ENCODE data around the gene FAM174C. TPM values are rescaled to one million over a fixed set of nuclear protein-coding genes. Genes with fewer than 3 reads are reported as not detected.

FAM174C gene
- polyA plus RNA-seq, 1 donor (not counting 4 experiments of a cell fraction or from before 2014, with no cell fraction given), result 18.5 TPM

DNA sequence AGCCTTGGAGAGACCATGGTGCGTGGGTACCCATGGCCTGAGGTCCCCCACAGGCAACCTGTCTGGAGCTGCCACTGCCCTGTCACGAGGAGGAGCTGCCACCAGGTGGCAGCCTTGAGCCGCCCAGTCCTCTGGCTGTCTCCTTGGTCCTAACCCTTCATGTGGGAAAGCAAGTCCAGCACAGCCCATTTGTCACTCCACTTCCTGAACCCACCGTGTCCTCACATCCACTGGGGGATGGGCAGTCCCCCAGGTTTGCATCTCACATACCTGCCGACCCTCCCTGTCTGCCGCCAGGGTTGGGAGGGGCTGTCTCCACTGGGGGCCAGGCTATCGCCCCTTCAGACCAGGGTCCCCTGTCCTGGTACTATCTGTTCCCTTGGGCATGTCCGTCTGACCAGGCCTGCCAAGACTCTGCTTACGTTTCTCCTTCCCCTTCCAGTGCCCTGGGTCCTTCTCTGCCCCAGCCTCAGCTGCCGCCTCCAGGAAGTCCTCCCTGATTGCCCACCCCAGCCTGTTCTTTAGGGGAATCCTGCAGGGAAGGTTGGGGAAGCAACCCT, 4.5 kb downstream of the FAM174C start:
- Histone ChIP-seq H3K27ac (ENCODE audit: control insufficient read depth, insufficient read depth, low read length) (no peak overlapping the region), H3K9me3 (ENCODE audit: control insufficient read depth, low read depth, low read length) (no peaks in the 10 kb centered on the region), H3K79me2 (ENCODE audit: control insufficient read depth, insufficient read depth, low read length) (peaks cover 8% of the 10 kb centered on the region), H3K4me3 (ENCODE audit: control insufficient read depth in 2 of 3, extremely low read depth in 1 of 3, insufficient read depth in 2 of 3, low read depth in 1 of 3, low read length in 3 of 3) (no peak overlapping the region), H3K9ac (ENCODE audit: control insufficient read depth, extremely low read depth, insufficient read depth, low read length) (no peak overlapping the region), H3K36me3 (ENCODE audit: control insufficient read depth in 2 of 2, extremely low read depth in 1 of 2, insufficient read depth in 2 of 2, low read length in 2 of 2) (peaks cover 7 to 19% of the 10 kb centered on the region in 2 experiments), H4K20me1 (ENCODE audit: control insufficient read depth, extremely low read depth, insufficient read depth, low read length) (peaks cover 14% of the 10 kb centered on the region), H3K4me2 (ENCODE audit: control insufficient read depth, extremely low read depth, insufficient read depth, low read depth, low read length) (no peak overlapping the region), H3K4me1 (ENCODE audit: control insufficient read depth, extremely low read depth, insufficient read depth, low read length) (peaks cover 9% of the 10 kb centered on the region), H3K9me1 (ENCODE audit: control insufficient read depth, extremely low read depth, insufficient read depth, low read length) (no peaks in the 10 kb centered on the region), H2AFZ (ENCODE audit: control insufficient read depth, low read length) (no peak overlapping the region), H3K27me3 (ENCODE audit: control insufficient read depth, extremely low read depth, insufficient read depth, low read length) (peaks cover 22% of the 10 kb centered on the region)
- TF ChIP-seq EZH2 (IDR thresholded peaks at IDR 0.05; ENCODE audit: low read length), result no peak
- TF ChIP-seq, protein P1, sequence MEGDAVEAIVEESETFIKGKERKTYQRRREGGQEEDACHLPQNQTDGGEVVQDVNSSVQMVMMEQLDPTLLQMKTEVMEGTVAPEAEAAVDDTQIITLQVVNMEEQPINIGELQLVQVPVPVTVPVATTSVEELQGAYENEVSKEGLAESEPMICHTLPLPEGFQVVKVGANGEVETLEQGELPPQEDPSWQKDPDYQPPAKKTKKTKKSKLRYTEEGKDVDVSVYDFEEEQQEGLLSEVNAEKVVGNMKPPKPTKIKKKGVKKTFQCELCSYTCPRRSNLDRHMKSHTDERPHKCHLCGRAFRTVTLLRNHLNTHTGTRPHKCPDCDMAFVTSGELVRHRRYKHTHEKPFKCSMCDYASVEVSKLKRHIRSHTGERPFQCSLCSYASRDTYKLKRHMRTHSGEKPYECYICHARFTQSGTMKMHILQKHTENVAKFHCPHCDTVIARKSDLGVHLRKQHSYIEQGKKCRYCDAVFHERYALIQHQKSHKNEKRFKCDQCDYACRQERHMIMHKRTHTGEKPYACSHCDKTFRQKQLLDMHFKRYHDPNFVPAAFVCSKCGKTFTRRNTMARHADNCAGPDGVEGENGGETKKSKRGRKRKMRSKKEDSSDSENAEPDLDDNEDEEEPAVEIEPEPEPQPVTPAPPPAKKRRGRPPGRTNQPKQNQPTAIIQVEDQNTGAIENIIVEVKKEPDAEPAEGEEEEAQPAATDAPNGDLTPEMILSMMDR (optimal IDR thresholded peaks at IDR 0.05 in 1 of 3, IDR thresholded peaks at IDR 0.05 in 1 of 3, conservative IDR thresholded peaks at IDR 0.05 in 1 of 3; ENCODE audit: extremely low read depth in 1 of 3, insufficient read depth in 2 of 3, low read length in 3 of 3), result peak; percentile 91 to 99 (median 98)
- DNase-seq (ENCODE audit: low read depth, low spot score), result no peak
- FAIRE-seq, result peak; percentile 75
- dilution Hi-C loops (cut with MboI; ENCODE audit: extremely low pct_ligation_motif_present, low sequenced_read_pairs), result no loop called here

DNA sequence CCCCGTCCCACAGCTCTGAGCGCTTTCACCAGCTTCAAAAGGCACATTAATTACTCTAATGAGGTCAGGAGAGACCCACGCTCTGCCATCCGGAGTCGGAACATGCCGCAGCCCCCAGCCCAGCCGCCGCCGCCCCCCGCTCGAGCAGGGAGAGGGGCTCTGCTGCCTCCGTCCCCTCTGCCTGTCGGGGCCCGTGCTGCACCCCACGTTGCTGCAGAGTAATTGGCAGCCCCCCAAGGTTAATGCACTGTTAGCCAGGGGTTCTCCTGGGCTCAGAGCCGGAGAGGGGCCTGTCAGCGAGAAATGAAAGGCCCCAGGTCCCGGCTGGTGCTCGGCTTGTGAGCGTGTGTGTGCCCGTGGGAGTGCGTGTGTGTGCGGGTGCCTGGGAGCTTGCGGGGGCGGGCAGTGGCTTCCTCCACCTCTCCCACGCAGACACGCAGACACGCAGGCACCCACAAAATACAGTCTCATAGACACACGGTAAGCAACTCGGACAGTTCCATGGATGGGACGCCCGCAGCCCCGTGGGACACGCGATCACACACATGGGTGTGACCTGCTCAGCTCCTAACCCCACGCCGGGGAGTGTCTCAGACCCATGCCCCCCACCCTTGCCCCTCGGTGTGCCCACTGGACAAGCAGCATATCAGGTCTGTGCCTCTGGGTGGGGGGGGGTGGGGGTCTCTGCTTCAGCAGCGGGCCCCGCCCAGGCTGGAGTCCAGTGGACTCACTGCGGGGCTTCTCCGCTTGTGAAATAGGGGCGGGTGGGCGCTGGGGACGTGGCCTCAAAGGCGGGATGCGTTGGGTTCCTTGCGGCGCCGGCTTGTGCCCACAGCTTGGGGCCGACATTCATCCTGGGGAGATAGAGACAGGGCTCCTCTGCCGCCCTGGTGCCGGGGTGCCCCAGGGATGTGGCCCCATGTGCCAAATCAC, 5.6 kb downstream of the FAM174C start:
- DNase-seq (ENCODE audit: low read depth, low spot score), result no peak
- H3K4me2 ChIP-seq (ENCODE audit: control insufficient read depth, extremely low read depth, insufficient read depth, low read depth, low read length), result no peak overlapping the region
- H3K9ac ChIP-seq (ENCODE audit: control insufficient read depth, extremely low read depth, insufficient read depth, low read length), result no peak overlapping the region
- H3K27ac ChIP-seq (ENCODE audit: control insufficient read depth, insufficient read depth, low read length), result no peak overlapping the region
- H3K4me1 ChIP-seq (ENCODE audit: control insufficient read depth, extremely low read depth, insufficient read depth, low read length), result peaks cover 5% of the 10 kb centered on the region
- no peak overlapping the region for H2AFZ ChIP-seq (ENCODE audit: control insufficient read depth, low read length)
- peaks cover 8% of the 10 kb centered on the region for H3K79me2 ChIP-seq (ENCODE audit: control insufficient read depth, insufficient read depth, low read length)
- TF ChIP-seq EZH2 (IDR thresholded peaks at IDR 0.05; ENCODE audit: low read length), result no peak
- TF ChIP-seq, protein P1 (optimal IDR thresholded peaks at IDR 0.05 in 1 of 3, IDR thresholded peaks at IDR 0.05 in 1 of 3, conservative IDR thresholded peaks at IDR 0.05 in 1 of 3; ENCODE audit: extremely low read depth in 1 of 3, insufficient read depth in 2 of 3, low read length in 3 of 3), result no peak
- H4K20me1 ChIP-seq (ENCODE audit: control insufficient read depth, extremely low read depth, insufficient read depth, low read length), result peaks cover 14% of the 10 kb centered on the region
- H3K9me3 ChIP-seq (ENCODE audit: control insufficient read depth, low read depth, low read length), result no peaks in the 10 kb centered on the region
- peaks cover 28% of the 10 kb centered on the region for H3K27me3 ChIP-seq (ENCODE audit: control insufficient read depth, extremely low read depth, insufficient read depth, low read length)
- H3K4me3 ChIP-seq (ENCODE audit: control insufficient read depth in 2 of 3, extremely low read depth in 1 of 3, insufficient read depth in 2 of 3, low read depth in 1 of 3, low read length in 3 of 3), result no peak overlapping the region
- dilution Hi-C loops (cut with MboI; ENCODE audit: extremely low pct_ligation_motif_present, low sequenced_read_pairs), result no loop called here
- no peaks in the 10 kb centered on the region for H3K9me1 ChIP-seq (ENCODE audit: control insufficient read depth, extremely low read depth, insufficient read depth, low read length)
- no peak for FAIRE-seq
- peaks cover 7 to 19% of the 10 kb centered on the region in 2 experiments for H3K36me3 ChIP-seq (ENCODE audit: control insufficient read depth in 2 of 2, extremely low read depth in 1 of 2, insufficient read depth in 2 of 2, low read length in 2 of 2)

Data from keratinocyte (primary cell).